NCI-H2227 treated with DMSO at 0.1 percent for 48 hours (cell line): ENCODE data around the gene ZNF160.
A peak's percentile ranks its signal among the peaks of the same experiment; 100 is the strongest.
"Not testable (repeated sequence)": the region's sequence is repeated elsewhere in the genome, so short reads cannot be mapped to it uniquely, and the experiment has no call there.

Experiments used
- DNase-seq: peaks from one replicate; lab custom pipeline; 2025; lab: John Stamatoyannopoulos, UW

ZNF160 gene

GRCh38 chr19:53092723-53093122, 10.5 kb downstream of the ZNF160 start:
- DNase-seq: no peak

- DNase-seq: no peak
Observed at GRCh38 chr19:53091413-53092254, 11.6 kb downstream of the ZNF160 start.

GRCh38 chr19:53088091-53088490, 15.1 kb downstream of the ZNF160 start:
- DNase-seq: no peak

GRCh38 chr19:53086949-53087348, 16.3 kb downstream of the ZNF160 start:
- DNase-seq: no peak

GRCh38 chr19:53085496-53085895, 17.7 kb downstream of the ZNF160 start:
- no peak for DNase-seq

- no peak for DNase-seq
Observed at GRCh38 chr19:53082929-53083328, 20.3 kb downstream of the ZNF160 start.

- no peak for DNase-seq
Observed at GRCh38 chr19:53079313-53079924, 23.8 kb downstream of the ZNF160 start.

GRCh38 chr19:53078668-53079067, 24.6 kb downstream of the ZNF160 start:
- no peak for DNase-seq

- no peak for DNase-seq
Observed at GRCh38 chr19:53076984-53077383, 26.2 kb downstream of the ZNF160 start.

GRCh38 chr19:53068834-53069233, 34.4 kb downstream of the ZNF160 start:
- no peak for DNase-seq

GRCh38 chr19:53068199-53068598, 35.0 kb downstream of the ZNF160 start:
- DNase-seq: no peak

GRCh38 chr19:53057904-53058580, 45.2 kb downstream of the ZNF160 start:
- peak; percentile 57 for DNase-seq

- no peak for DNase-seq
Observed at GRCh38 chr19:53055117-53055516, 48.1 kb downstream of the ZNF160 start.

GRCh38 chr19:53047379-53047778, 55.8 kb downstream of the ZNF160 start:
- no peak for DNase-seq

GRCh38 chr19:53045536-53045935, 57.7 kb downstream of the ZNF160 start:
- no peak for DNase-seq

- DNase-seq: no peak
Observed at GRCh38 chr19:53041366-53041765, 61.9 kb downstream of the ZNF160 start.

GRCh38 chr19:53037101-53038097, 65.8 kb downstream of the ZNF160 start:
- peak; percentile 60 for DNase-seq

- no peak for DNase-seq
Observed at GRCh38 chr19:53034948-53035675, 68.1 kb downstream of the ZNF160 start.

- DNase-seq: no peak
Observed at GRCh38 chr19:53034054-53034453, 69.2 kb downstream of the ZNF160 start.

- DNase-seq: not testable (repeated sequence)
Observed at GRCh38 chr19:53028306-53028705, 74.9 kb downstream of the ZNF160 start.

GRCh38 chr19:53019684-53020083, 83.5 kb downstream of the ZNF160 start:
- DNase-seq: no peak
